Measurements from ENCODE around the gene CEMIP.

Gene CEMIP

DNA sequence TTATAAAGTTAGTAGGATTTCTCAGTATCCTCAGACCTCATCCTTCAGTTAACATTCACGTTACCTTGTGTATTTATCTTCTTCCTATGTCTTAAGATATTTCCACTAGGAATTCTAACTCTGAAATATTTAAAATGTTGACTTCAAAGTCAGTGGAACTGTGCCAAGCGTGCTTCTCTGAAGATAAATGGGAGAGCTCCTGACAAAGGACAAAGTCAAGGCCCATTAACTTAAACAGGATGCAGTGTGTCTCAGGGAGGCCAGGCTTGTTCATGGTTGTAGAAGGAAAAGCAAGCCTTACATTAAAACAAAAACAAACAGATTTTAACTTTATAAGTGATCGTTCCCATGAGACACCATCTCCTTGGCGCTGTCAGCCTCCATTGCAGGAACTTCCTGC, 42.6 kb upstream of the CEMIP start:
- H3K27ac ChIP-seq, result no peak overlapping the region
- TF ChIP-seq ZFX (IDR thresholded peaks at IDR 0.05; ENCODE audit: borderline replicate concordance), result no peak
- TF ChIP-seq, protein P1, sequence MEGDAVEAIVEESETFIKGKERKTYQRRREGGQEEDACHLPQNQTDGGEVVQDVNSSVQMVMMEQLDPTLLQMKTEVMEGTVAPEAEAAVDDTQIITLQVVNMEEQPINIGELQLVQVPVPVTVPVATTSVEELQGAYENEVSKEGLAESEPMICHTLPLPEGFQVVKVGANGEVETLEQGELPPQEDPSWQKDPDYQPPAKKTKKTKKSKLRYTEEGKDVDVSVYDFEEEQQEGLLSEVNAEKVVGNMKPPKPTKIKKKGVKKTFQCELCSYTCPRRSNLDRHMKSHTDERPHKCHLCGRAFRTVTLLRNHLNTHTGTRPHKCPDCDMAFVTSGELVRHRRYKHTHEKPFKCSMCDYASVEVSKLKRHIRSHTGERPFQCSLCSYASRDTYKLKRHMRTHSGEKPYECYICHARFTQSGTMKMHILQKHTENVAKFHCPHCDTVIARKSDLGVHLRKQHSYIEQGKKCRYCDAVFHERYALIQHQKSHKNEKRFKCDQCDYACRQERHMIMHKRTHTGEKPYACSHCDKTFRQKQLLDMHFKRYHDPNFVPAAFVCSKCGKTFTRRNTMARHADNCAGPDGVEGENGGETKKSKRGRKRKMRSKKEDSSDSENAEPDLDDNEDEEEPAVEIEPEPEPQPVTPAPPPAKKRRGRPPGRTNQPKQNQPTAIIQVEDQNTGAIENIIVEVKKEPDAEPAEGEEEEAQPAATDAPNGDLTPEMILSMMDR (IDR thresholded peaks at IDR 0.05), result no peak

DNA sequence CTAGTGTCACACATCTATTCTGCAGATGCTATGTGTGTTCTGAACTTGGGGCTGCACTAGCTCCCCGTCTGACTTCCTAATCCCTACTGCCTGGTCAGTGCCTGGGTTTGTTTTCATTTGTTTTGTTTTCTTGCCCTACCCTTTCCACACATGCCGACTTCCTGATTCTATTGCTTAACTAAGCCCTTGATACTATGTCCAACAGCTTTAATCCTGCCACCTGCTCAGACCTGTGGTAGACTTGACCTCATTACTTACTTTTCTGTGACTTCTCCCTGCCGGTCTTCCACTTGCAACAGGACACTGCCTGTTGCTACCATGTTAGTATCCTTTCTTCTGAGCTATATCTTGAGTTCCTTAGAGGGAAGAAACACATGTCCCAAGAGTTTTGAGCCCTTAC, 39.3 kb upstream of the CEMIP start:
- no peak overlapping the region for H3K27ac ChIP-seq
- TF ChIP-seq, protein P1 (IDR thresholded peaks at IDR 0.05), result no peak
- TF ChIP-seq ZFX (IDR thresholded peaks at IDR 0.05; ENCODE audit: borderline replicate concordance), result no peak

DNA sequence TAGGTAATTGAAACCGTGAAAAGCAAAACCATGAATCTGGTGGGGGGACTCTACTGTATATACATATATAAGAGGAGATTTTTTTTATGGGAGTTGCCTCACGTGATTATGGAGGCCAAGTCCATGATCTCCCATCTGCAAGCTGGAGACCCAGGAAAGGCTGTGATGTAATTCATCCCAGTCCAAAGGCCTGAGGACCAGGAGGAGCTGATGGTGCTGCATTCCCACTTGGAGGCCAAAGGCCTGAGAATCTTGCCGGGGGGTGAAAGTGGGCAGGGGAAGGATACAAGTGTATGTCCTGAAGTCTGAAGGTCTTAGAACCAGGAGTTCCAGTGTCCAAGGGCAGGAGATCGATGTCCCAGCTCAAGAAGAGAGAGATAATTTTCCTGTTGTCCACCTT, 37.1 kb upstream of the CEMIP start:
- no peak for TF ChIP-seq ZFX (IDR thresholded peaks at IDR 0.05; ENCODE audit: borderline replicate concordance)
- TF ChIP-seq, protein P1 (IDR thresholded peaks at IDR 0.05), result no peak
- peak overlapping the region; percentile 20 for H3K27ac ChIP-seq

DNA sequence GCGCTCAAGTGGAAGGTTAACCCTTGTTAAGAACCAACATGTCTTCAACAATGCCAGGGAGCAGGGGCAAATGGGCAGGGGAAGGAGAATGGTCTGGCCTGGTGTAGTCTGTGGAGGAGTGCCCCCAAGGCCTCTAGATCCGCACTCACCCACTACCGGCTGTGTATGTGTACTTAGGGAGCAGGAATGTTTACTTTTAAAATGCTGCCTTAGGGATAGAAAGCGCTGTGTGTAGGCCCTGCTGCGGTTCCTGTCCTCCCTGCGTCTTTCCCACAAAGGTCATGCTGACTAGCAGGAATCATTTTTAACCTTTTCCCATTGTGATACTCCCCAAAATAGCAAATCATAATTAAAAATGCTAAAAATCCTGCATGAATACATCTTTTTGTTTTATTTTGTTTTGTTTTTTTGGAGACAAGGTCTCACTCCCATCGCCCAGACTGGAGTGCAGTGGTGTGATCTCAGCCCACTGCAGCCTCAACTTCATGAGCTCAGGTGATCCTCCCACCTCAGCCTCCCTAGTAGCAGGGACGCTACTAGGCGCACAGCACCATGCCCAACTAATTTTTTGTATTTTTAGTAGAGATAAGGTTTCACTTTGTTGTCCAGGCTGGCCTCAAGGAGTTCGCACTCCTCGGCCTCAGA, 35.9 kb upstream of the CEMIP start:
- peak overlapping the region; percentile 20 for H3K27ac ChIP-seq

DNA sequence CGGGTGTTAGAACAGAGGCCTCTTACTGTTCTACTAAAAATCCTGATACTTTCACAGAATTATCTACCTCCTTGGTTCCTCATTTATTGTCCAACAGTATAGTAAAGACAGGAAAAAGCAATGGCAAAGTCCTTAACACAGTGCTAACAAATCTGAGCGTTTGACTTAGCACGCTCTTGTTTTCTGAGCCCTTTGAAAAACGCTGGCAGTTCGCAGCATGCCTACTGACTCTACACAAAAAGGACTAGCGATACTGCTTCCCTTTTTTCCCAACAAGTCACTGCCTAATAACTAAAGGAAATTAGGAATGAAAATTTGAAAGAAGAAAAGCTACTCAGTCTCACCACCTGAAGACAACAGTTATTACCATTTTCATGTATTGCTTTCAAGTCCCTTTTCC, 34.8 kb upstream of the CEMIP start:
- H3K27ac ChIP-seq, result no peak overlapping the region
- TF ChIP-seq, protein P1 (IDR thresholded peaks at IDR 0.05), result no peak
- no peak for TF ChIP-seq ZFX (IDR thresholded peaks at IDR 0.05; ENCODE audit: borderline replicate concordance)

More for the DNA sequence above, 35.9 kb upstream of the CEMIP start:
- TF ChIP-seq, protein P1 (IDR thresholded peaks at IDR 0.05), result no peak
- TF ChIP-seq ZFX (IDR thresholded peaks at IDR 0.05; ENCODE audit: borderline replicate concordance), result no peak

DNA sequence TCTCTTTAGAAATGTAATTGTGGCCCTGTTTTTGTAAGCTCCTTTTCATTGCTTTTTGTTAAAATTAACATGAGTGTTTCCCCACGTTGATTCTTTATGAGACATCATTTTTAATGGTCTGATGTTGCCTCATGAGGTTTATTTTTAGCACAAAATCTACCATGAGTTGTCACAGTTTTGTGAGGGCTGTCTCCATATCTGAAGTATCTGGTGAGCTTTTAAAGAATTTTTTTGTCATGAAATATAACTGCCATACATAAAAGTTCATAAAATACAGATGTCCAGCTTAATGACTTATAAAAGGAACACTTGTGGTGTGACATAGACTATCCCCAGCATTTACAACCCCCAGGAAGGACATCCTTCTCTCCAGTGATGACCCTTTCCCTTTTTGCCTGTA, 34.3 kb upstream of the CEMIP start:
- H3K27ac ChIP-seq, result no peak overlapping the region

DNA sequence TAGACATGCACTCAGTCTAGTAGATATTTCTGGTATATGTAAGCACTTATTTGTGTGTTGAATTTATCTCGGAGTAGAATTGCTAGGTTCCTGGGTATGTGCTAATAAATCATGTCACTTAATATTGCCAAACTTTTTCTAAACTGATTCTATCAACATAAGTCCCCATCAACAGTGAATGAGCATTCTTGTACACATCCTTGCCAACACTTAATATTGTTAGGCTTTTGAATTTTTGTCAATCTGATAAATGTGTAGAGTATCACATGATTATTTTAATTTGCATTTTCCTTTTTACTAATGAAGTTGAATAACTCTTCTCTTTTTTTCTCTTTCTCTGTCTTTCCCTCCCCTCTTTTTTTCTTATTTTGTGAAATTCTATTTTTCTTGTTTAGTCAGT, 33.3 kb upstream of the CEMIP start:
- TF ChIP-seq, protein P1 (IDR thresholded peaks at IDR 0.05), result no peak
- TF ChIP-seq ZFX (IDR thresholded peaks at IDR 0.05; ENCODE audit: borderline replicate concordance), result no peak
- no peak overlapping the region for H3K27ac ChIP-seq

More for the DNA sequence above, 34.3 kb upstream of the CEMIP start:
- TF ChIP-seq, protein P1 (IDR thresholded peaks at IDR 0.05), result no peak
- no peak for TF ChIP-seq ZFX (IDR thresholded peaks at IDR 0.05; ENCODE audit: borderline replicate concordance)
